GM19455 (cell line): ENCODE data around the gene RPUSD1.

Source experiments
- ATAC-seq: cut with Tn5 transposase; IDR thresholded peaks from one replicate; pipeline ENCODE4 v1.9.1; 2021; ENCODE audit not compliant: unreplicated experiment

RPUSD1 gene

DNA sequence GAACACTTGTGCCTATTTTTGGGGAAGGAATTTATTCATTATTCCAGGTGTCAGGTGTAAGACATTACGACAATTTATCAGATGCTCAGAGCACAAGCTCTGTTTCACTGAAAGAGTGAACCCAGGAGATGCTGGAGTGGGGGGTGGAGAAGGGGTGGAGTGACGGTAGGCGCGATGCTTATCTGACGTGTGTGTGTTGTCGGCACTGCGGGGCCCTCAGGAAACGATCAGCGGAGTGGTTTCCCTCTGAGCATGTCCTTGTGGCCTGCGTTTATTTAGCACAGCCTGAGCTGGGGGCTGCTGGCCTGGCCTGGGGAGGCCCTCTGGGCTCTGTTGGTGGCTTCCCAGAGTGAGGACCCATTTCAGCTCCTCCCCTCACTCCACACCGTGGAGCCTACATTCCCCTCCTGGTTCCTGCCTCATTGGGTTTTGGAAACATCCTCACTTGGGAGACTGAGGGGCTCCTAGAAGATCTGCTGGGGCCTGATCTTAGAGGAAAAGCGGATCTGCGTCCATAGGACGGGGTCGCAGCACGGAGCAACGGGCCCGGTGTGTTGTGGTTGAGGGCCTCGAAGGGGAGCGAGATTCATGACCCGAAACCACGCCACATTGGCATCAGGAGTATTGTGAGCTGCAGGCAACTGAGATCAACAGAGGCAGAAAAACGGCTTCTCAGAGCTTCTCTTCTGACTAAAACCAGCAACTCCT is 31.3 kb upstream of the RPUSD1 start:
- no peak for ATAC-seq

- ATAC-seq: no peak
These were observed 30.4 kb upstream of the RPUSD1 start for GRCh38 chr16:818592-818991.

- ATAC-seq: no peak
These were observed 30.0 kb upstream of the RPUSD1 start for GRCh38 chr16:818132-818531.

DNA sequence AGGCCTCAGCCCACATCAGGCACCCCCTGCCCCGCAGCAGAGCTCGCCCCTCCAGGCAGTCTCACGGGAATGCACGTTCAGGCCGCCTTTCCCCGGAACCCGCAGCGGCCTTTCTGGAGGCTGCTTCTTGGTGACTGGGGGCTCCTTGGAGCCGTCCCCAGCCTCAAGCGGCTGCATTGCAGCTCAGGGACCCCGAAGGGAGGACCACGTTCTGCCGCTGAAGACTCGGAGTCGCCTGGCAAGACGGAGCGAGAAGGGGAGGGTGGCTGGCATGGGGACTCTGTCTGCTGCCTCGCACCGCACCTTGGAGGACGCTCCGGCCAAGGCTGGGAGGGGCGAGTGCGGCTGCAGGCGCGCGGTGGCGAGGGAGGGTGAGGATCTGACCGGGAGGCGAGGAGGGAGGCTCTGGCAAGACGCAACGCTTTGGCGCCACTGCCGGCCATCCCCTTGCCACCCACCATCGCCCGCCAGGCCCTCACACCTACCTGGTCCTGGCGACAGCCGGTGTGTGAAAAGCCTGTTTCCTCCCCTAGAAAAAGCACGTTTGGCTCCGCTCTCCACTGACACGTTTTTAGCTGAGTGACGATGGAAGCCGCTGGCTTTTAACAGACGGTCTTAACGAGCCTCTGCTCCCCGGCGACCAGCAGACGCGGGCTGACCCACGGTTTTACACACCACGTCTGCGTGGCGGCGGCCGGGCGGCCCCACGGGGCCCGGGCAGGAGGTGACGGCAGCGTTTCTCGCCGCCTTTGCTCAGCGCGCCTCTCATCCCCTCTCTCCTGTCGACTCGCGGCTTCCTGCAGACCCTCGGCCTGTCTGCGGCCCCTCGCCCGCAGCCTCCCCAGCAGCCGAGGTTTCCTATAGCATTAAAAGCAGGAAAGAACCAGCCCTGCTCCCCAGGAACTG is 29.1 kb upstream of the RPUSD1 start:
- ATAC-seq: no peak

DNA sequence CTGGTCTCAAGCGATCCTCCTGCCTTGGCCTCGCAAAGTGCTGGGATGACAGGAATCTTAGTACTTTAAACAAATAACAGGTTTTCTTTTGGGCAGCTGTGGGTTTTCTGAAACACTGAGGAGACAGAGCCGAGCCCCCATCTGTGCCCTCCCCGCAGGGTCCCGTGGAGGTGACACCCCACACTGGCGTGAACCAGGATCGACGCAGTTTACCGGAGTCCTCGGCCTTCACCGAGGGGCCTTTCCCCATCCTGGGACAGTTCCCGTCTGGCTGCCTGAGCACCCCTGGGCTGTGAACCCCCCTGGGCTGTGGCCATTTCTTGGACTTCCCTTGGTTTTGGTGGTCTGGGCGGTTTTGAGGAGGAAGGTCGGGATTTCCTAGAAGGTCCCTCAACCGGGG is 27.7 kb upstream of the RPUSD1 start:
- no peak for ATAC-seq

DNA sequence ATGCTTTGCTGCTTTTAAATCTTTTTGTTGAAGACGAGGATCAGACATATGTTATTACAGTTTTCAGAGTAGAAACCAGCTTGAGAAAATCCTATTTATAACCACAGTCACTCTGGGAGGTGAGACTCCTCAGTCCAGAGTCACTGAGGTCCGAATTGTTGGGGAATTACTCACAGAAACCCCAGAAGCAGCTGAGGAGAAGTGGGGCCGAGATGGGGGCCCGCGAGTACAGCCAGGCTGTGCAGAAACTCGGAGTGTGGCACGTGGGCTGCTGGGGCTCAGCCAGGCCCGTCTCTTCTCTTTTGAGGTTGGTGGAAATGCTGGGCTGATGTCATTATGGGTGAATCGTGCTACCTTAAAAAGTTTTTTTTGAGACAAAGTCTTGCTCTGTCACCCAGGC is 26.8 kb upstream of the RPUSD1 start:
- no peak for ATAC-seq

DNA sequence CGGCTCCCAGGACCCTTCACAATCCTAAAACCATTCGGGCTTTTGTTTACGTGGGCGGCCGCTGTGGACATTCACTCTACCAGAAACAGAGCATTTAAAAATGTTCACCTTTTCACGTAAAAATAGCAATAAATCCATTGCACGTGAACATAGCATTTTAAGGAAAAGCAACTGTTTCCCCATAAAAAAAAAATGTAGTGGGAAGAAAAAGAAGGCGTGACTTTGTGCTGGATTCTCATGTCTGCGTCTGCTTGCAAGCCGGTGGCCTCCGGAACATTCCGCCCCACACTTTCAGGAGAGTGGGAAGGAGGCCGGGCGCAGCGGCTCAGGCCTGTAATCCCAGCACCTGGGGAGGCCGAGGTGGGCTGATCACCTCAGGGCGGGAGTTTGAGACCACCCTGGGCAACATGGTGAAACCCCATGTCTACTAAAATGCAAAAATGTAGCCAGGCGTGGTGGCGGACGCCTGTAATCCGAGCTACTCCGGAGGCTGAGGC is 25.8 kb upstream of the RPUSD1 start:
- ATAC-seq: no peak

DNA sequence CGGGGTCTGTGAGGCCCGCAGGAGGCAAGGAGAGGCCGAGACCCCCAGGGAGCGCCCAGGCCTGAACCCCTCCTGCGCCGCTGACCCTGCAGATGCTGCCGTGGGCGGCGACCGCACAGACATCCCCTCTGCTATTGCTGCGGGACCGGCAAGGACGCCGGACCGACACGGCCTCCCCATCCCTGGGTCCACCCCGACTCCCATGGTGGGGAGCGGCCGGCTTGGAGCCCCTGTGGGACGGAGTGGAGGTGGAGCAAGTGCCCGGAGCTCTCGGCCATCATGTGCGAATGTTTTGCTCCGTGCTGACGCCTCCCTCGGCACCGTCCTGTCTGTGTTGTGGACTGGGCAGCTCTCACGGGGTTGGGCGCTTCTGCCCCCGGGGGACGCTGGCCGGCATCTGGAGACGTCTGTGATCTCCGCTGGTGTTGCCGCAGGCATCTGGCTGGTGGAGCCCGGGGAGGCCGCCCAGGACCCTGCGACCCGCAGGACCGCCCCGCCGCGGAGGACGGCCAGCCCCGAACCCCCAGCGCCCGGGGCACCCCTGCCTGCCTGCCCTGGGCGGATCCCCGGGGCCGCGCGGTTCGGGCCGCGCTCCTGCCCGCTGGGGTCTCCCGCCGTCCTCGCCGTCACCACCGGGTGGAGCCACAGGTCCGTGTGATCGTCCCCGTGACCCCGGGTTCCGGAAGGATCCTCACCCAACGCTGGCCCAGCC is 25.2 kb upstream of the RPUSD1 start:
- no peak for ATAC-seq

GRCh38 chr16:808085-808386 is 19.9 kb upstream of the RPUSD1 start:
- no peak for ATAC-seq

GRCh38 chr16:807347-808084 is 19.3 kb upstream of the RPUSD1 start:
- no peak for ATAC-seq

GRCh38 chr16:805474-805873 is 17.3 kb upstream of the RPUSD1 start:
- ATAC-seq: no peak

DNA sequence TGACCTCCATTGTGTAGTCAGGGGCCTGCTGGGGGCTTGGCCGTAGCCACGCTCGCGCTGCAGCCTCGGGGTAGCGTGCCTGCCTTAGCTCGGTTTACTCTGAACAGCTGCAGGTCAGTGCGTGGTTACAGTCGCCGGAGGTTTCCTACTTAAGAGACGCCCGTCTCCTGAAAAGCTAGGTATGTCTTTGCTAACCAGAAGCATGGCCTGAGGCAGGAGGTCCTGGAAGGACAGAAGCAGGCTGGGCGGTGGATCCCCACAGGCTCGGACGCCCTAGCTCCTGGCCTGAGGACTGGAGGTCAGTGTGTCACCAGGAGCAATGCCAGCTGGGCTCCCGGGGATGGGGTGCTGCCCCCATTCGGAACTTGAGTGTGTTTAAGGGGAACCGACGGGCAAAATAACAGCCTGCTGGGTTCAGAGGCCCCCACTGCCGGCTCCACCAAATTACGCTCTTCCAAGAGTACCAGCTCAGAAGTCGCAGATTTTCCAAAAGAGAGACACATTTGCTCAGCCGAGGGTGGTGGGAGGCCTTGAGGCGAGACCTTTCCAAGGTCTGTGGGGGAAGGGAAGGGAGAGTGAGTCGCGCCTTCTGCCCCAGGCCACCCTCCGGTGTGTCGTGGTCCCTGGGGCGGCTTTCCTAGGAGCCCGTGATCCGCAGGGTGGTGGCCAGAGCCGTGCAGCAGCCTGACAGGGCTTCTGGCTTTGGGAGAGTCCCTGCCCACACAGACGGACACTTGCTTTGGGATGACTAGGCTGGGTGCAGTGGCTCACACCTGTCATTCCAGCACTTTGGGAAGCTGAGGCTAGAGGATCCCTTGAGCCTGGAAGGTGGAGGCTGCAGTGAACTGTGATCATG is 16.2 kb upstream of the RPUSD1 start:
- no peak for ATAC-seq

GRCh38 chr16:803754-804080 is 15.5 kb upstream of the RPUSD1 start:
- no peak for ATAC-seq

GRCh38 chr16:802914-803753 is 15.0 kb upstream of the RPUSD1 start:
- no peak for ATAC-seq

DNA sequence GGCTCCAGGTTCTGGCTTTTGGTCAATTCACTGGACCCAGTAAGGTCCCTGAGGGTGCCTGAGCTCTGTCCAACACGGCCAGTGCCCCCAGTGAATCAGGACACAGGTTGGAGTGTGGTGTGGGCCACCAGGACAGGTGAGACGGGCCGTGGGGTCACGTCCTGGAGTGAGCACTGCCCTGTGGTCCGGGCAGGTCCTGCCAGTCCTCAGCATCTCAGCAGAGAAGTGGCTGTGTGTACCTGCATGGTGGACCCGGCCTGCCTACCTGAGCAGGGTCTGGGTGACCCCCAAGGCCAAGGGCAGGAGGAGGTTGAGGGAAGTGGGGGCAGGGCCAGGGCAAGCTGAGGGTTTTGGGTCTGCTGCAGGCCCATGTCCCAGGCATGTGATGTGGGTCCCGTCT is 14.3 kb upstream of the RPUSD1 start:
- ATAC-seq: no peak

DNA sequence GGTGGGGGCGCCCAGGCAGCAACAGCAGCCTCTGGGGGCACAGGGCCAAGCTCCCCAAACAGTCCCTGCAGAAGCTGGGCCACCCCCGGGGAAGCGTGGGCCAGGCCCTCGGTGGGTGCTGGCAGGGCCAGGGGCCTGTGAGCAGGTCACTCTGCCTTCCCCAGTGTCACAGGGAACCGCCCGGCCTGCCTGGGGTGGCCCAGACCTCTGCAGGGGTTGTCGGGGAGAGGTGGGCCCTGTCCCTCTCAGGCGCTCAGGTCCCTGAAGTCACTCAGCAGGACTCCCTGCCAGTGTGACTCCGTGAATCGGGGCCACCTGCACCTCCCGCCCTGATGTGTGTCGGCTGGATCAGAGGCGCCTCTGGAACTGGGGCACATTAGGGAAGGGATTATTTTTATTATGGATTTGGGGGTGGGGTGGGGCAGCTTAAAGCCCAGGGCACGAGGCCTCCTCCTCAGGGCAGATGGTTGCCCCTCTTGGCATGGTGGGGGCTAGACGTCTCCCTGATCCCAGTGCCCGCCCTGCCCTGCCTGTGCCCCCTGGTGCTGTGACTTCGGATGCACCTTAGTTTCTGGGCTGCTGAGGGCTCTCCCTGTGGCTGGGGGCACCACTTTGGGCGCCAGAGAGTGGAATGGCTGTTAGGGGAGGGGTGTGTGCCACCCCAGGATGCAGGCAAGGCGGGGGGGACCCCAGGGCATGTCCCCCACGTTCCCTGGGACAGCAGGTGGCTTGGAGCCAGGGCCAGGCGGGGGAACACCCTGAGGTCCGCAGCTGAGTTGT is 13.6 kb upstream of the RPUSD1 start:
- no peak for ATAC-seq

GRCh38 chr16:800834-801511 is 12.8 kb upstream of the RPUSD1 start:
- no peak for ATAC-seq
